Thoracic aorta (tissue), 2 donors: Measurements from ENCODE around the gene COL28A1. TPM values are rescaled to one million over a fixed set of nuclear protein-coding genes. Genes with fewer than 3 reads are reported as not detected.

Experiments used
- ATAC-seq: fragments of 150-250 bp; one replicate; pipeline ENCODE4 v1.8.0; 2017; ENCODE audit warnings: low read depth; ENCODE audit not compliant: insufficient number of reproducible peaks, low FRiP score
- DNase-seq: peaks from one replicate; pipeline ENCODE4 v3.0.0-alpha.2; 2020; ENCODE audit warnings: low spot score
- H3K27ac ChIP-seq, 2 donors: fragments of 200-600 bp; sonication (generic); 1 replicate in 1 of 2; 2 replicates in 1 of 2; pipeline ENCODE4 v1.5.1; 2016; ENCODE audit warnings: mild to moderate bottlenecking in 2 of 2, moderate library complexity in 2 of 2
- H3K27me3 ChIP-seq: fragments of 200-600 bp; sonication (generic); replicated peaks from 2 replicates; pipeline ENCODE4 v1.6.0; 2016; ENCODE audit warnings: mild to moderate bottlenecking; ENCODE audit not compliant: insufficient read depth
- H3K36me3 ChIP-seq: fragments of 200-600 bp; sonication (generic); one replicate; pipeline ENCODE4 v1.5.1; 2016
- H3K4me1 ChIP-seq, 2 donors: fragments of 200-600 bp; sonication (generic); 1 replicate in 1 of 2; 2 replicates in 1 of 2; pipeline versions ENCODE4 v1.5.1 to v1.6.0; 2016; ENCODE audit warnings: low read depth in 2 of 2, mild to moderate bottlenecking in 1 of 2; ENCODE audit not compliant: control insufficient read depth in 1 of 2
- H3K4me3 ChIP-seq: fragments of 200-600 bp; sonication (generic); 2 replicates; pipeline ENCODE4 v1.5.1; 2016; ENCODE audit warnings: mild to moderate bottlenecking
- H3K9me3 ChIP-seq: fragments of 200-600 bp; sonication (generic); 2 replicates; pipeline ENCODE4 v1.5.1; 2016
- total RNA-seq, 2 donors: library from RNA; depleted of rRNA; stranded (reverse); fragments of >200 nt; gene quantifications; one replicate each; pipeline versions ENCODE4 v1.1.0 to v1.2.3, GENCODE V29; 2016
- TF ChIP-seq, protein P1 (sequence below): fragments of 200-600 bp; sonication (generic); IDR thresholded peaks from one replicate; pipeline ENCODE4 v1.5.1; 2019; ENCODE audit warnings: antibody characterized with exemption

The COL28A1 gene
- total RNA-seq: 1 to 10 TPM; 2.4 to 3.0 TPM

DNA sequence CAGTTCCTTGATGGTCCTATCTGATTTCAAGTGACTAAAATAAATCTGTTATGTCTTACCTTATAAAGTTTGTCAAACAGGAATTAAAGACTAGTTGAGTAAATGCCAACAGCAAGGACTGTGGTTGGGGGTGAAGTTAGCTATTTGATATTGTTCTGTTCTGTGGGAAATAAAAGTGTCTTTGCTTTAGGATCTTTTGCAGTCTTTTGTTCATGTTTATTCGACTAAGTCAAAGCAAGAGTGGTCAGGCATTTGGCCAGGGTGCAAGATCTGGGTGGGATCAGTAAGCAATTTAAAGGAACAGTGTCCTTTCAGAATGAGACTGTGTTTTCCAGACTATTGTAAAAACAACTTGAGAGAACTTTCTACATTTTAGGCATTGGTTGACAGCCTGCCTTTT lies at the start of gene COL28A1:
COL28A1 (minus strand) TSS at position 183 of the 400 bp plus-strand sequence. CDS start 2,998 bp downstream, outside the sequence.
- Histone ChIP-seq H3K27me3 (no peaks in the 10 kb centered on the region), H3K4me1 (no peaks in the 10 kb centered on the region), H3K9me3 (no peaks in the 10 kb centered on the region), H3K27ac (no peak within 1 kb of the TSS), H3K36me3 (no peaks in the 10 kb centered on the region), H3K4me3 (no peak within 1 kb of the TSS)
- ATAC-seq: no peak
- no peak for DNase-seq
- TF ChIP-seq, protein P1, sequence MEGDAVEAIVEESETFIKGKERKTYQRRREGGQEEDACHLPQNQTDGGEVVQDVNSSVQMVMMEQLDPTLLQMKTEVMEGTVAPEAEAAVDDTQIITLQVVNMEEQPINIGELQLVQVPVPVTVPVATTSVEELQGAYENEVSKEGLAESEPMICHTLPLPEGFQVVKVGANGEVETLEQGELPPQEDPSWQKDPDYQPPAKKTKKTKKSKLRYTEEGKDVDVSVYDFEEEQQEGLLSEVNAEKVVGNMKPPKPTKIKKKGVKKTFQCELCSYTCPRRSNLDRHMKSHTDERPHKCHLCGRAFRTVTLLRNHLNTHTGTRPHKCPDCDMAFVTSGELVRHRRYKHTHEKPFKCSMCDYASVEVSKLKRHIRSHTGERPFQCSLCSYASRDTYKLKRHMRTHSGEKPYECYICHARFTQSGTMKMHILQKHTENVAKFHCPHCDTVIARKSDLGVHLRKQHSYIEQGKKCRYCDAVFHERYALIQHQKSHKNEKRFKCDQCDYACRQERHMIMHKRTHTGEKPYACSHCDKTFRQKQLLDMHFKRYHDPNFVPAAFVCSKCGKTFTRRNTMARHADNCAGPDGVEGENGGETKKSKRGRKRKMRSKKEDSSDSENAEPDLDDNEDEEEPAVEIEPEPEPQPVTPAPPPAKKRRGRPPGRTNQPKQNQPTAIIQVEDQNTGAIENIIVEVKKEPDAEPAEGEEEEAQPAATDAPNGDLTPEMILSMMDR: no peak

DNA sequence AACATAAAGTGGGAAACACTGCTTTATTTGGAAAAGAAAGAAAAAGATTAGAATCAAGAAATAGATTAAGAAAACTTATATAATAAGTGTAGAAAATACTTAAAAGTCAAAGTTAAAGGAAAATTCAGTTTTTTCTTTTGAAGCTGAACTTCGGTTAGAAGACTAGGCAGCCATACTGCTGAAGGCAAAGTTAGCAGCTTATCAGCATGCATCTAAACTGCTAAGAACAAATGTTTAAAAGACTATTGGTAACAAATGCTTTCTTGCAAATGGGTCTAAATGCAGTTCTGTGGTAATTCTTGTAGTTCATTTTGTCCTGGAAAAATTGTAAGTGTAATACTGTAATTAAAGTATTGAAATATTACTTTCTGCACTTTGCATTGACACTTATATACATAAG lies 49.0 kb upstream of the COL28A1 start:
- Histone ChIP-seq H3K4me1 (no peaks in the 10 kb centered on the region), H3K4me3 (no peak overlapping the region), H3K27ac (no peak overlapping the region), H3K36me3 (no peaks in the 10 kb centered on the region), H3K9me3 (no peaks in the 10 kb centered on the region), H3K27me3 (no peaks in the 10 kb centered on the region)
- DNase-seq (no peak), ATAC-seq (no peak)
- TF ChIP-seq, protein P1: no peak

DNA sequence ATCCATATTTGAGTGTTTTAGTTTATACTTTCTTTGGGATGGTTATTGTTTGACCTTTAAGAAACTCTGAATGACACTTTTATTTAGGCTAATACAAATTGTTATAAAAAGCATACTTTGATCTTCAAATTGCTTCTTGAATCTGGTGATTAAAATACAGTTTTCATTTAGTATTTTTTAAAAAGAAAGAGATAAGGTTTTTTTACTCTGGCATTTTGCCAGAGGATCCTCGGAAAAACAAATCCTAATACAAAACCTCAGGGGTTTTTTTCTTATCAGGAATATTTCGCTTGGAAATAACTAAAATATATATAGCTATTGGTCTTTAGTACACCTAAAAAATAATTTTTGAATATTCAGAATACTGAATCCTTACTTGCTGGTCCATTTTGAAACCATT lies 48.1 kb upstream of the COL28A1 start:
- Histone ChIP-seq H3K27me3 (no peaks in the 10 kb centered on the region), H3K36me3 (no peaks in the 10 kb centered on the region), H3K4me1 (no peaks in the 10 kb centered on the region), H3K4me3 (no peak overlapping the region), H3K27ac (no peak overlapping the region), H3K9me3 (no peaks in the 10 kb centered on the region)
- DNase-seq (no peak), ATAC-seq (no peak)
- TF ChIP-seq, protein P1: no peak

DNA sequence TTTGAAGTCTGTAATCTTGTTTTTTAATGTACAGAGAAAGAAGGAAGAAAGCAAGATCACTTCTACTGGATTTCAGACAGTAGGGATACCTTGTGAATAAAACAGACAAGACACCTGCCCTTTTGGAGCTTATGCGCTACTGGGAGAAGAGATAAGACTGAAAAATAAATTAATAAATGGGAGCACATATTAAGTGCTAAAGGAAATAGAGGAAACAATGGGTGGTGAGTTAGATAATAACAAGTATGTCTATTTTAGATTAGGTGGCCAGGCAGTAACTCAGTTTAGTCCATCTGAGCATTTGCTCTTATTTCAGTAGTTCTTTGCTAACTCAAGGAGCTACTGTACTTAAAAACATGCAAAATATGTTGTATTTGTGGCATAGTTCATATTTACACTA lies 46.9 kb upstream of the COL28A1 start:
- TF ChIP-seq, protein P1: no peak
- Histone ChIP-seq H3K27me3 (no peaks in the 10 kb centered on the region), H3K9me3 (no peaks in the 10 kb centered on the region), H3K27ac (no peak overlapping the region), H3K4me3 (no peak overlapping the region), H3K4me1 (no peaks in the 10 kb centered on the region), H3K36me3 (no peaks in the 10 kb centered on the region)
- no peak for ATAC-seq
- no peak for DNase-seq

DNA sequence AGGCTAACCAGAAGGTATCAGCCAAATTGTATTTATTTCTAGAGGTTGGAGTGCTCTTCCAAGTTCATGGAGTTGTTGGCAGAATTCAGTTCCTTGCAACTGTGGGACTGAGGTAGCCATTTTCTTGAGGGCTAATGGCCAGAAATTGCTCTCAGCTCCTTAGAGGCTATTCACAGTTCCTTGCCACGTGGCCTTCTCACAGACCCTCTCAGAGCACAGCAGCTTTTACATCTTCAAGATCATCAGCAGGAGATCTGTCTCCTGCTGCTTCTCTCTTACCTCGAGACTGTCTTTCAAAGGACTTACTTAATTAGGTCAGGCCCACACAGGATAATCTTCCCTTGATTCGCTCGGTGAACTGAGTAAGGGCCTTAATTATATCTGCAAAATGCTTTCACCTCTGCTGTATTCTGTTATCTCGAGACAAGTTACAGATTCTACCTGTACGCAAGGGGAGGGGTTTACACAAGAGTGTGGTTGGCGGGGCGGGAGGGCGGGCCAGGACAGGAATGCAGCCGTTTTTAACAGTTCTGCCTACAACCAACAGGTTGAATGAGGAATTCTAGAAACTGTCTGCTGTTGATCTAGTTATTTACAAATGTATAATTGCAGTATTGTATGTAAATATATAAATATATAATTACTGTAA lies 46.0 kb upstream of the COL28A1 start:
- TF ChIP-seq, protein P1: no peak
- Histone ChIP-seq H3K4me3 (no peak overlapping the region), H3K27me3 (no peaks in the 10 kb centered on the region), H3K4me1 (no peaks in the 10 kb centered on the region), H3K36me3 (no peaks in the 10 kb centered on the region), H3K9me3 (no peaks in the 10 kb centered on the region), H3K27ac (no peak overlapping the region)
- ATAC-seq: no peak
- no peak for DNase-seq
